CD4-positive, alpha-beta T cell (primary cell): ENCODE data around the gene ITGAX. TPM values are rescaled to one million over a fixed set of nuclear protein-coding genes. Genes with fewer than 3 reads are reported as not detected.

Experiments used
- ATAC-seq: fragments of 200-7000 bp; cut with Tn5 transposase; one replicate; pipeline ENCODE4 v1.10.0; 2022; ENCODE audit warnings: mild to moderate bottlenecking; ENCODE audit not compliant: poor library complexity
- CTCF ChIA-PET: fragments of 350-600 bp; sonication (Branson Sonifier 250); formaldehyde crosslinking; loops from one replicate; lab custom pipeline; 2021; ENCODE audit warnings: antibody characterized with exemption, inconsistent platforms; lab: Charles Lee
- POLR2A ChIA-PET: fragments of 350-600 bp; sonication (Branson Sonifier 250); formaldehyde crosslinking; loops from one replicate; lab custom pipeline; 2021; ENCODE audit warnings: antibody characterized with exemption, inconsistent platforms; lab: Charles Lee
- DNase-seq, 14 experiments: peaks; one replicate each; pipeline ENCODE4 v3.0.0-alpha.2; 2013 to 2020; ENCODE audit warnings: mixed read lengths in 2 of 14
- H3K27ac ChIP-seq, 2 donors: one replicate each; pipeline versions ENCODE4 v1.5.1 to v1.7.0; 2013; ENCODE audit warnings: low read length in 2 of 2, low read depth in 1 of 2, mild to moderate bottlenecking in 1 of 2
- H3K27me3 ChIP-seq, 2 experiments: 1 replicate in 1 of 2; 2 replicates in 1 of 2; pipeline versions ENCODE4 v1.6.1 to v1.7.0; 2013; ENCODE audit warnings: low read length in 2 of 2, control low read depth in 1 of 2, mild to moderate bottlenecking in 1 of 2, moderate library complexity in 1 of 2; ENCODE audit not compliant: insufficient read depth in 2 of 2, control insufficient read depth in 1 of 2
- H3K36me3 ChIP-seq: one replicate; pipeline ENCODE4 v1.6.1; 2013; ENCODE audit warnings: low read length, control low read depth; ENCODE audit not compliant: insufficient read depth
- H3K4me1 ChIP-seq: one replicate; pipeline ENCODE4 v1.6.1; 2013; ENCODE audit warnings: low read length, control low read depth; ENCODE audit not compliant: insufficient read depth
- H3K4me3 ChIP-seq: one replicate; pipeline ENCODE4 v1.5.1; 2013; ENCODE audit warnings: mild to moderate bottlenecking, low read length, moderate library complexity
- H3K9me3 ChIP-seq, 2 experiments: 1 replicate in 1 of 2; 2 replicates in 1 of 2; pipeline versions ENCODE4 v1.6.1 to v1.7.0; 2013; ENCODE audit warnings: low read length in 2 of 2, mild to moderate bottlenecking in 2 of 2, control low read depth in 1 of 2, moderate library complexity in 1 of 2; ENCODE audit not compliant: control insufficient read depth in 1 of 2, insufficient read depth in 1 of 2
- H3K27ac Mint-ChIP-seq: one replicate; pipeline ENCODE4 v1.8.0; 2020; ENCODE audit warnings: mixed read lengths
- H3K27me3 Mint-ChIP-seq: one replicate; pipeline ENCODE4 v1.8.0; 2021; ENCODE audit warnings: mixed read lengths
- H3K36me3 Mint-ChIP-seq: one replicate; pipeline ENCODE4 v1.8.0; 2021; ENCODE audit warnings: low read depth, mixed read lengths
- H3K4me1 Mint-ChIP-seq: one replicate; pipeline ENCODE4 v1.8.0; 2021; ENCODE audit warnings: low read depth, mixed read lengths
- H3K4me3 Mint-ChIP-seq: one replicate; pipeline ENCODE4 v1.8.0; 2020; ENCODE audit warnings: mild to moderate bottlenecking, mixed read lengths
- H3K9me3 Mint-ChIP-seq: one replicate; pipeline ENCODE4 v1.8.0; 2020; ENCODE audit warnings: mixed read lengths
- CTCF ChIP-seq: fragments of 200-600 bp; IDR thresholded peaks from one replicate; pipeline ENCODE4 v1.8.0; 2022; ENCODE audit warnings: antibody characterized with exemption, mild to moderate bottlenecking
- intact Hi-C, 2 experiments: fragments of 100-400 bp; cut with DNase I in 1 of 2; cut with micrococcal nuclease in 1 of 2; formaldehyde crosslinking; loops; one replicate each; pipeline versions ENCODE4 v1.15.1 to v1.9.0; 2023 to 2025; cut with DNase I, micrococcal nuclease
- total RNA-seq, 174 experiments: library from RNA in 2 of 174; stranded (reverse) in 2 of 174; gene quantifications; one replicate each; pipeline ENCODE4 v1.2.3 and lab custom pipeline; 2021 to 2026

The ITGAX gene
- total RNA-seq, 2 experiments from 2014 or later: 5.5 to 6.0 TPM

GRCh38 chr16:31322500-31322899, 32.5 kb upstream of the ITGAX start:
- Mint-ChIP-seq H3K9me3 (peaks cover 16% of the 10 kb centered on the region), H3K4me1 (no peaks in the 10 kb centered on the region), H3K27me3 (peaks cover 3% of the 10 kb centered on the region), H3K27ac (no peak overlapping the region), H3K4me3 (no peak overlapping the region), H3K36me3 (peaks cover 14% of the 10 kb centered on the region)
- H3K27ac ChIP-seq: no peak overlapping the region
- ChIA-PET CTCF (interaction anchor here (0.7 kb wide), 1 partner anchor 11 kb away, joined by 3 read pairs; no protein-coding TSS in a partner anchor), POLR2A (no interaction called here)
- intact Hi-C loops: no loop called here
- peaks cover 0 to 3% of the 10 kb centered on the region in 2 experiments for H3K27me3 ChIP-seq
- H3K9me3 ChIP-seq: peaks cover 23 to 28% of the 10 kb centered on the region in 2 experiments
- H3K36me3 ChIP-seq: no peaks in the 10 kb centered on the region
- ATAC-seq (no peak), DNase-seq (no peak)
- H3K4me1 ChIP-seq: no peaks in the 10 kb centered on the region
- no peak overlapping the region for H3K4me3 ChIP-seq
- no peak for TF ChIP-seq CTCF

- intact Hi-C loops: no loop called here
- POLR2A ChIA-PET: no interaction called here
- Histone ChIP-seq H3K36me3 (no peaks in the 10 kb centered on the region), H3K4me3 (no peak overlapping the region), H3K27ac (no peak overlapping the region), H3K4me1 (no peaks in the 10 kb centered on the region), H3K9me3 (peaks cover 16 to 28% of the 10 kb centered on the region in 2 experiments), H3K27me3 (peaks cover 0 to 3% of the 10 kb centered on the region in 2 experiments)
- CTCF ChIA-PET: no interaction called here
- no peak for TF ChIP-seq CTCF
- peaks cover 4% of the 10 kb centered on the region for H3K4me1 Mint-ChIP-seq
- H3K27me3 Mint-ChIP-seq: no peaks in the 10 kb centered on the region
- no peak overlapping the region for H3K27ac Mint-ChIP-seq
- no peak overlapping the region for H3K4me3 Mint-ChIP-seq
- H3K36me3 Mint-ChIP-seq: peaks cover 14% of the 10 kb centered on the region
- DNase-seq (no peak), ATAC-seq (no peak)
- H3K9me3 Mint-ChIP-seq: peaks cover 9% of the 10 kb centered on the region
Measured at GRCh38 chr16:31323959-31324629, 30.9 kb upstream of the ITGAX start.

GRCh38 chr16:31325171-31325570, 29.8 kb upstream of the ITGAX start:
- ATAC-seq (no peak), DNase-seq (no peak)
- no peak overlapping the region for H3K4me3 Mint-ChIP-seq
- TF ChIP-seq CTCF: no peak
- intact Hi-C loops: no loop called here
- Histone ChIP-seq H3K4me3 (no peak overlapping the region), H3K36me3 (no peaks in the 10 kb centered on the region), H3K9me3 (peaks cover 16 to 33% of the 10 kb centered on the region in 2 experiments), H3K27me3 (peaks cover 0 to 5% of the 10 kb centered on the region in 2 experiments), H3K27ac (no peak overlapping the region), H3K4me1 (no peaks in the 10 kb centered on the region)
- no peaks in the 10 kb centered on the region for H3K27me3 Mint-ChIP-seq
- peaks cover 4% of the 10 kb centered on the region for H3K4me1 Mint-ChIP-seq
- H3K9me3 Mint-ChIP-seq: peaks cover 9% of the 10 kb centered on the region
- peaks cover 14% of the 10 kb centered on the region for H3K36me3 Mint-ChIP-seq
- ChIA-PET POLR2A (no interaction called here), CTCF (no interaction called here)
- no peak overlapping the region for H3K27ac Mint-ChIP-seq
